ENCODE data around the gene BRPF1.
A peak's percentile ranks its signal among the peaks of the same experiment; 100 is the strongest.

The BRPF1 gene

GRCh38 chr3:9732740-9733115 is 1.2 kb downstream of the BRPF1 start:
- DNase-seq: no peak

GRCh38 chr3:9736831-9737230 is 5.3 kb downstream of the BRPF1 start:
- DNase-seq: no peak

GRCh38 chr3:9739181-9739580 is 7.6 kb downstream of the BRPF1 start:
- no peak for DNase-seq

- DNase-seq: no peak
These were observed 11.0 kb downstream of the BRPF1 start for GRCh38 chr3:9742560-9742959.

- no peak for DNase-seq
These were observed 12.0 kb downstream of the BRPF1 start for GRCh38 chr3:9743548-9743947.

GRCh38 chr3:9744162-9744561 is 12.6 kb downstream of the BRPF1 start:
- DNase-seq: no peak

- DNase-seq: no peak
These were observed 14.0 kb downstream of the BRPF1 start for GRCh38 chr3:9745521-9745920.

GRCh38 chr3:9746330-9746729 is 14.8 kb downstream of the BRPF1 start:
- DNase-seq: no peak

GRCh38 chr3:9747267-9747666 is 15.7 kb downstream of the BRPF1 start:
- no peak for DNase-seq

- no peak for DNase-seq
These were observed 16.5 kb downstream of the BRPF1 start for GRCh38 chr3:9748031-9748430.

- DNase-seq: no peak
These were observed 17.7 kb downstream of the BRPF1 start for GRCh38 chr3:9749296-9749644.

GRCh38 chr3:9749645-9750555 is 18.4 kb downstream of the BRPF1 start, which contains the start of gene OGG1:
OGG1 (plus strand) TSS chr3:9749952; CDS start chr3:9750287, 335 bp downstream.
- peak; percentile 75 for DNase-seq

- DNase-seq: no peak
These were observed 19.2 kb downstream of the BRPF1 start for GRCh38 chr3:9750556-9751411.

- no peak for DNase-seq
These were observed 23.1 kb downstream of the BRPF1 start for GRCh38 chr3:9754678-9755077.

GRCh38 chr3:9757427-9757826 is 25.9 kb downstream of the BRPF1 start:
- no peak for DNase-seq

- DNase-seq: no peak
These were observed 29.4 kb downstream of the BRPF1 start for GRCh38 chr3:9760779-9761505.

- DNase-seq: no peak
These were observed 30.4 kb downstream of the BRPF1 start for GRCh38 chr3:9761919-9762318.

GRCh38 chr3:9762871-9763270 is 31.3 kb downstream of the BRPF1 start:
- DNase-seq: no peak

- DNase-seq: no peak
These were observed 34.3 kb downstream of the BRPF1 start for GRCh38 chr3:9765865-9766264.

- DNase-seq: no peak
These were observed 35.9 kb downstream of the BRPF1 start for GRCh38 chr3:9767418-9767817.

GRCh38 chr3:9768141-9768775 is 36.7 kb downstream of the BRPF1 start:
- DNase-seq: no peak

GRCh38 chr3:9769012-9769411 is 37.5 kb downstream of the BRPF1 start:
- DNase-seq: no peak
